Pancreas (tissue), 10 donors: ENCODE results near the gene ACOX3. TPM values are rescaled to one million over a fixed set of nuclear protein-coding genes. Genes with fewer than 3 reads are reported as not detected.

ENCODE experiments used
- ATAC-seq, 4 donors: fragments of 200-7000 bp; cut with Tn5 transposase; one replicate each; pipeline versions ENCODE4 v1.8.0 to v1.9.1; 2020; ENCODE audit warnings: mild to moderate bottlenecking in 4 of 4, moderate library complexity in 4 of 4
- DNase-seq, 6 donors: peaks; one replicate each; pipeline ENCODE4 v3.0.0-alpha.2; 2020
- FAIRE-seq: peaks from 2 replicates; lab custom pipeline; 2012; peaks lifted over from hg19 to GRCh38; lab: Jason Lieb, UNC
- H3K27ac ChIP-seq, 4 donors: fragments of 200-600 bp; sonication (generic); 1 replicate in 3 of 4; 2 replicates in 1 of 4; pipeline versions ENCODE4 v1.5.0 to v1.8.0; 2020
- H3K27me3 ChIP-seq, 4 donors: fragments of 200-600 bp; one replicate each; pipeline ENCODE4 v1.8.0; 2021
- H3K36me3 ChIP-seq, 3 donors: fragments of 200-600 bp; sonication (generic) in 1 of 3; one replicate each; pipeline versions ENCODE4 v1.5.0 to v1.8.0; 2020 to 2021
- H3K4me1 ChIP-seq, 3 donors: fragments of 200-600 bp; one replicate each; pipeline ENCODE4 v1.8.0; 2021
- H3K4me3 ChIP-seq, 4 donors: fragments of 200-600 bp; sonication (generic) in 2 of 4; one replicate each; pipeline versions ENCODE4 v1.5.0 to v1.8.0; 2020 to 2021
- H3K9me3 ChIP-seq, 4 donors: fragments of 200-600 bp; one replicate each; pipeline ENCODE4 v1.8.0; 2021
- WGBS, 2 donors: extraction: QIAGEN DNeasy Blood & Tissue Kit; methylation state at CpG; one replicate each; pipeline ENCODE4 v1.1.7; 2013; 5-methylcytosine and 5-hydroxymethylcytosine counted together
- intact Hi-C, 3 donors: fragments of 100-400 bp; cut with DNase I; formaldehyde crosslinking; loops; one replicate each; pipeline versions ENCODE4 v1.11.1 to v1.14.2; 2022
- polyA plus RNA-seq, 2 donors: library from polyadenylated mRNA; stranded (reverse); fragments of 200-250 nt; gene quantifications; one replicate each; pipeline ENCODE4 v1.2.3, GENCODE V29; 2013
- total RNA-seq, 6 donors: library from RNA; stranded (reverse); fragmentation: NEBNext Ultra II Directional in 4 of 6; extraction: Animal tissue kit (Norgen Biotek cat#: 25700) in 4 of 6; gene quantifications; one replicate each; pipeline versions ENCODE4 v1.2.1 to v1.2.4, GENCODE V29; 2021 to 2023
- TF ChIP-seq, protein P1 (sequence below), 4 donors: fragments of 200-600 bp; sonication (generic) in 3 of 4; IDR thresholded peaks; one replicate each; pipeline versions ENCODE4 v1.5.0 to v1.8.0; 2021; ENCODE audit warnings: antibody characterized with exemption in 4 of 4
- donor health status: healthy with polysubstance abuse.
- donor health status: DM: no; HTN: no; CAD: no; lungs with moderate emphysema.
- donor health status: DM: no; HTN: no; CAD: no.
- donor health status: control.
- donor health status: control.
- donor health status: Bipolar disorder and iron deficiency.
- donor health status: DM: yes; HTN: yes; CAD: no.
- donor health status: DM: no; HTN: no; CAD: no.
- donor health status: DM: no; HTN: no; CAD: no.
- donor health status: DM: yes; HTN: yes; CAD: no.

ACOX3 gene
- total and polyA plus RNA-seq, 8 donors, result 16.1 to 24.8 (median 18.6) TPM

DNA sequence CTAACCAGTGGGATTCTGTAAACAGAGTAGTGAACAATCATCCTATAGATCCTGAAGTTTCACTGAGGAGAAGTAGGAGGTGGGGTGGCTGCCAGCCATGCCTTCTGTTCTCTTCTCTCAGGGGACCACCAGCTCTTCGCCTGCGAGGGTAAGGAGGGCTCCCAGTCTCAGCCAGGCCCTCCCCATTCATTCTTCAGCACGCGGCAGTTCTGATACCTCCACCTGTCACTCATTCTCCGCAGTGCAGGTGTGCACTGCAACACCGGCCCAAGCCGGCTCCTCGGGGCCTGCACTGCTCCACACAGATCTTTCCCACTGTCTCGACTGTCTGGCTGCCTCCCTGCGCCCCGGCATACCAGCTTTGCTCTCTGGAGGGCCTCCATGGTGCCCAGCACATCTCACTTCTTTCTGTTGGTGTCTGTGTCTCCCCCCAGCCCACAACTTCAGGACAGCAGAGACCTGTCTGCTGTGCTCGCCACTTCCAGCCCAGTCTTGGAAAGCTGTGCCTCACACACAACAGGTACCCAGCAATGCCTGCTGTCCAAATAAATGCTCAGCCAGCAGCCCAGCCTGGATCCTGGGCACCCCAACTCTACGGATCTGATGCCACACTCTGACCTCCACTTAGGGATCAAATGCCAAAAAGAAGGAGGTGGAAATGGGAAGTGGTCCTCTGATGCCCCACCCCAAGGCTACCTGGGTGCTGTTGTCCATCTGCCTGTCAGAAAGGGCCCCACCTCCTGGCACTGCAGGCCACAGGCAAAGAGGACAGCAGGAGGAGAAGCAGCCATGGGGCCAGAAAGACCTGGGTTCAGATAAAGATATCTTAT is 29.0 kb downstream of the ACOX3 start:
- no peaks in the 10 kb centered on the region for H3K9me3 ChIP-seq
- ATAC-seq (no peak), DNase-seq (no peak), FAIRE-seq (no peak)
- TF ChIP-seq, protein P1, sequence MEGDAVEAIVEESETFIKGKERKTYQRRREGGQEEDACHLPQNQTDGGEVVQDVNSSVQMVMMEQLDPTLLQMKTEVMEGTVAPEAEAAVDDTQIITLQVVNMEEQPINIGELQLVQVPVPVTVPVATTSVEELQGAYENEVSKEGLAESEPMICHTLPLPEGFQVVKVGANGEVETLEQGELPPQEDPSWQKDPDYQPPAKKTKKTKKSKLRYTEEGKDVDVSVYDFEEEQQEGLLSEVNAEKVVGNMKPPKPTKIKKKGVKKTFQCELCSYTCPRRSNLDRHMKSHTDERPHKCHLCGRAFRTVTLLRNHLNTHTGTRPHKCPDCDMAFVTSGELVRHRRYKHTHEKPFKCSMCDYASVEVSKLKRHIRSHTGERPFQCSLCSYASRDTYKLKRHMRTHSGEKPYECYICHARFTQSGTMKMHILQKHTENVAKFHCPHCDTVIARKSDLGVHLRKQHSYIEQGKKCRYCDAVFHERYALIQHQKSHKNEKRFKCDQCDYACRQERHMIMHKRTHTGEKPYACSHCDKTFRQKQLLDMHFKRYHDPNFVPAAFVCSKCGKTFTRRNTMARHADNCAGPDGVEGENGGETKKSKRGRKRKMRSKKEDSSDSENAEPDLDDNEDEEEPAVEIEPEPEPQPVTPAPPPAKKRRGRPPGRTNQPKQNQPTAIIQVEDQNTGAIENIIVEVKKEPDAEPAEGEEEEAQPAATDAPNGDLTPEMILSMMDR (IDR thresholded peaks at IDR 0.05), result no peak
- intact Hi-C loops, result no loop called here
- no peak overlapping the region for H3K4me3 ChIP-seq
- WGBS, 2 donors, result 85 to 87% methylated on average over 13 of the region's 13 CpGs
- H3K27me3 ChIP-seq, result no peaks in the 10 kb centered on the region
- H3K36me3 ChIP-seq, result peaks cover 6 to 29% (median 6%) of the 10 kb centered on the region in 3 donors
- no peaks in the 10 kb centered on the region for H3K4me1 ChIP-seq
- H3K27ac ChIP-seq, result no peak overlapping the region

DNA sequence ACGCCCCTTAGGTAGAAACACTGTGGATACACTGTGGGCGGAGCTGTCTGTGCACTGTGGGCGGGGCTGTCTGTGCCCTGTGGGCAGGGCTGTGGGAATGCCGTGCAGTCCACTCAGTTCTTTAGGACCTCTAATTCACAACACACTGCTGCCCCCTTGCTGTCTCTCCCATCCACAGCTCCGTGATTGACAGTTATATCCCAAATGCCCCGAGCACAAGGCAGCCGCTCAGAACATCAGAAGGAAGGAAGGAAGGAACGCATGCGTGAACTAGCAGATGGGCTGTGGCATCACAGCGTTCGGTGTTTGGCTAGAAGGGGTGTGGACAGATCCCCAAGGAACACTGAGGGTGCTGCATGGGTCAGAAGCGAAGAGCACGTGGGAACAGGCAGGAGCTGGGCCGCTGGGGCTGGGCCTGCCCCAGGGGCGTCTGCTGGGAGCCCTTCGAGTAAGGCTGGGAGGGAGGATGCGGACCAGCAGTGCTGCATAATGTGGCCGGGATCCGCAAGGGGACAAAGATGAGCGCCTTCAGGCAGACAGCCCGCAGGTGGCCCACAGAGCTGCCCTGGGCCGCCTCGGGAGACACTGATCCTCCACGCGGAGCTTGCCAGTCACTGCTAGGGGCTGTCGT is 29.8 kb downstream of the ACOX3 start:
- Histone ChIP-seq H3K9me3 (no peaks in the 10 kb centered on the region), H3K27me3 (no peaks in the 10 kb centered on the region), H3K4me3 (no peak overlapping the region), H3K27ac (no peak overlapping the region), H3K36me3 (peaks cover 6 to 27% (median 6%) of the 10 kb centered on the region in 3 donors), H3K4me1 (no peaks in the 10 kb centered on the region)
- TF ChIP-seq, protein P1 (IDR thresholded peaks at IDR 0.05), result no peak
- FAIRE-seq (no peak), ATAC-seq (peak in 3 of 4 donors; percentile 44 to 66 (median 58)), DNase-seq (no peak)
- WGBS, 2 donors, result 84 to 87% methylated on average over 26 of the region's 26 CpGs
- intact Hi-C loops, result no loop called here

DNA sequence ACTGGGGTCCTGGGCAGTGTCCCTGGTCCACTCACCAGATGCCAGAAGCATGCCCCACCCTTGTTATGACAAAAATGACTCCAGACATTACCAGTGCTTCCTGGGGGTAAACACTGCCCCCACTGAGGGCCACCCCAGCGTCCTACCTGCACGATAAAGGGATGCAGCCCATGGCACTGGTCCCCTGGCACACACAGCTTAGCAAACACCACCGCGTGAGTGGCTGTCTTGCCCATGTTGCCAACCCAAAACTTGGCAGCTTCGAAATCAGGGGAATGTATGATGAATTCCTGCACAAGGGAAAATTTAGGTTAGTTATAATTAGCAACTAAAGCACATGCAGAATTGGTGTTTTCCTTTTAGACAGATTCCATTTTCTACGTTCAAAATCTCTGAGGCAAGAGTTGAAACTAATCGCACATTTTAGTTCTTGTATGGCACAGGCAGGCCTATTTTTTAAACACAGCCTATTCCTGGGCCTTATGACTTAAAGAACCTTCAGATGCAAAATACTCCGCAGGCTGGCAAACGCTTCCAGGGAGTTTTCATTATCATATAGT is 30.4 kb downstream of the ACOX3 start:
- 88 to 91% methylated on average over 9 of the region's 9 CpGs for WGBS, 2 donors
- intact Hi-C loops, result no loop called here
- Histone ChIP-seq H3K4me1 (no peaks in the 10 kb centered on the region), H3K27ac (no peak overlapping the region), H3K36me3 (peaks cover 6 to 30% (median 9%) of the 10 kb centered on the region in 3 donors), H3K9me3 (no peaks in the 10 kb centered on the region), H3K27me3 (no peaks in the 10 kb centered on the region), H3K4me3 (no peak overlapping the region)
- DNase-seq (no peak), ATAC-seq (no peak), FAIRE-seq (no peak)
- TF ChIP-seq, protein P1 (IDR thresholded peaks at IDR 0.05), result no peak

DNA sequence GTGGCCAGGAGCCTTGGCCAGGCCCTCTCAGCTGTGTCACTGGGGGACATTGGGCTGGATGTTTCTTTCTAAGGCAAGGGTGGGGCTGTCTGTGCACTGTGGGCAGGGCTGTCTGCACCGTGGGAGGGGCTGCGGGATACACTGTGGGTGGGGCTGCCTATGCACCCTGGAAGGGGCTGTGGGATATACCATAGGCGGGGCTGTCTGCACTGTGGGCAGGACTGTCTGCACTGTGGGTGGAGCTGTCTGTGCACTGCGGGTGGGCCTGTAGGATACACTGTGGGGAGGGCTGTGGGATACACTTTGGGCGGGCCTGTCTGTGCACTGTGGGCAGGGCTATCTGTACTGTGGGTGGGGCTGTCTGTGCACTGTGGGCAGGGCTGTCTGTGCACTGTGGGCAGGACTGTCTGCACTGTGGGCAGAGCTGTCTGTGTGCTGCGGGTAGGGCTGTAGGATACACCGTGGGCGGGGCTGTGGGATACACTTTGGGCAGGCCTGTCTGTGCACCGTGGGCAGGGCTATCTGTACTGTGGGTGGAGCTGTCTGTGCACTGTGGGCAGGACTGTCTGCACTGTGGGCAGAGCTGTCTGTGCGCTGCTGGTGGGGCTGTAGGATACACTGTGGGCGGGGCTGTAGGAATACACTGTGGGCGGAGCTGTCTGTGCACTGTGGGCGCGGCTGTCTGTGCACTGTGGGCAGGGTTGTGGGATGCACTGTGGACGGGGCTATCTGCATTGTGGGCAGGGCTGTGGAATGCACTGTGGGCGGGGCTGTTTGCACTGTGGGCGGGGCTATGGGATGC is 31.1 kb downstream of the ACOX3 start:
- peak in 1 of 6 donors; percentile 32 for DNase-seq
- no peaks in the 10 kb centered on the region for H3K27me3 ChIP-seq
- H3K4me1 ChIP-seq, result no peaks in the 10 kb centered on the region
- no peak for FAIRE-seq
- no peak overlapping the region for H3K4me3 ChIP-seq
- H3K9me3 ChIP-seq, result no peaks in the 10 kb centered on the region
- intact Hi-C loops, result loop anchor here in 2 of 3 donors (5.0 kb wide), 1 partner anchor 167 kb away; no protein-coding TSS in a partner anchor
- peak in 3 of 4 donors; percentile 56 to 66 (median 63) for ATAC-seq
- WGBS, 2 donors, result 84 to 86% methylated on average over 17 of the region's 17 CpGs
- H3K36me3 ChIP-seq, result peaks cover 2 to 28% (median 6%) of the 10 kb centered on the region in 3 donors
- no peak overlapping the region for H3K27ac ChIP-seq
- TF ChIP-seq, protein P1 (IDR thresholded peaks at IDR 0.05), result no peak
